HG02938 (cell line): ENCODE results near the gene BAG3.
"Not testable (repeated sequence)": the region's sequence is repeated elsewhere in the genome, so short reads cannot be mapped to it uniquely, and the experiment has no call there.

ENCODE experiments used
- ATAC-seq: cut with Tn5 transposase; IDR thresholded peaks from one replicate; pipeline ENCODE4 v1.9.1; 2021; ENCODE audit warnings: mild to moderate bottlenecking, moderate library complexity; ENCODE audit not compliant: unreplicated experiment

Gene BAG3

GRCh38 chr10:119689016-119689580 lies 37.9 kb downstream of the BAG3 start:
- ATAC-seq, result no peak

GRCh38 chr10:119691726-119692125 lies 40.5 kb downstream of the BAG3 start:
- no peak for ATAC-seq

GRCh38 chr10:119693262-119693957 lies 42.2 kb downstream of the BAG3 start:
- peak; percentile 80 for ATAC-seq

GRCh38 chr10:119694608-119695007 lies 43.4 kb downstream of the BAG3 start:
- ATAC-seq, result no peak

- peak; percentile 32 for ATAC-seq
Observed at GRCh38 chr10:119700321-119700954, 49.3 kb downstream of the BAG3 start.

- ATAC-seq, result no peak
Observed at GRCh38 chr10:119701861-119702260, 50.7 kb downstream of the BAG3 start.

GRCh38 chr10:119702583-119702982 lies 51.4 kb downstream of the BAG3 start:
- no peak for ATAC-seq

GRCh38 chr10:119703903-119704508 lies 52.8 kb downstream of the BAG3 start:
- no peak for ATAC-seq

GRCh38 chr10:119705434-119705831 lies 54.3 kb downstream of the BAG3 start:
- ATAC-seq, result peak; percentile 46

GRCh38 chr10:119706521-119707278 lies 55.5 kb downstream of the BAG3 start:
- no peak for ATAC-seq

- ATAC-seq, result not testable (repeated sequence)
Observed at GRCh38 chr10:119707331-119707730, 56.2 kb downstream of the BAG3 start.

- ATAC-seq, result not testable (repeated sequence)
Observed at GRCh38 chr10:119710935-119711334, 59.8 kb downstream of the BAG3 start.

GRCh38 chr10:119713744-119714483 lies 62.7 kb downstream of the BAG3 start:
- ATAC-seq, result no peak

- ATAC-seq, result no peak
Observed at GRCh38 chr10:119714484-119714816, 63.3 kb downstream of the BAG3 start.

- no peak for ATAC-seq
Observed at GRCh38 chr10:119715628-119716505, 64.7 kb downstream of the BAG3 start.

- ATAC-seq, result no peak
Observed at GRCh38 chr10:119723161-119723560, 72.0 kb downstream of the BAG3 start.

GRCh38 chr10:119723624-119724023 lies 72.4 kb downstream of the BAG3 start:
- no peak for ATAC-seq

GRCh38 chr10:119724593-119725516 lies 73.7 kb downstream of the BAG3 start:
- ATAC-seq, result peak; percentile 19

GRCh38 chr10:119725517-119725827 lies 74.3 kb downstream of the BAG3 start:
- no peak for ATAC-seq
